ENCODE data around the gene C1orf167.

Gene C1orf167

GRCh38 chr1:11761988-11762406, at the start of gene C1orf167:
C1orf167 (plus strand) TSS chr1:11762193; CDS start chr1:11764401, 2,208 bp downstream.
- DNase-seq (ENCODE audit: low read depth) = no peak

- no peak for DNase-seq (ENCODE audit: low read depth)
Measured at GRCh38 chr1:11712285-11712684, 49.7 kb upstream of the C1orf167 start.

GRCh38 chr1:11713095-11713494, 48.9 kb upstream of the C1orf167 start:
- no peak for DNase-seq (ENCODE audit: low read depth)

GRCh38 chr1:11714831-11715575, 47.0 kb upstream of the C1orf167 start:
- no peak for DNase-seq (ENCODE audit: low read depth)

- DNase-seq (ENCODE audit: low read depth) = peak; percentile 78
Measured at GRCh38 chr1:11719313-11720032, 42.5 kb upstream of the C1orf167 start.

GRCh38 chr1:11720033-11720376, 42.0 kb upstream of the C1orf167 start:
- DNase-seq (ENCODE audit: low read depth) = no peak

GRCh38 chr1:11720525-11720924, 41.5 kb upstream of the C1orf167 start:
- no peak for DNase-seq (ENCODE audit: low read depth)

- DNase-seq (ENCODE audit: low read depth) = no peak
Measured at GRCh38 chr1:11721311-11721710, 40.7 kb upstream of the C1orf167 start.

- no peak for DNase-seq (ENCODE audit: low read depth)
Measured at GRCh38 chr1:11722538-11722937, 39.5 kb upstream of the C1orf167 start.

- DNase-seq (ENCODE audit: low read depth) = no peak
Measured at GRCh38 chr1:11725616-11726015, 36.4 kb upstream of the C1orf167 start.

- no peak for DNase-seq (ENCODE audit: low read depth)
Measured at GRCh38 chr1:11727119-11727518, 34.9 kb upstream of the C1orf167 start.

- no peak for DNase-seq (ENCODE audit: low read depth)
Measured at GRCh38 chr1:11728126-11728806, 33.7 kb upstream of the C1orf167 start.

- no peak for DNase-seq (ENCODE audit: low read depth)
Measured at GRCh38 chr1:11729155-11729497, 32.9 kb upstream of the C1orf167 start.

GRCh38 chr1:11729498-11730428, 32.2 kb upstream of the C1orf167 start:
- DNase-seq (ENCODE audit: low read depth) = no peak

GRCh38 chr1:11730429-11730891, 31.5 kb upstream of the C1orf167 start:
- no peak for DNase-seq (ENCODE audit: low read depth)

GRCh38 chr1:11731691-11732283, 30.2 kb upstream of the C1orf167 start:
- DNase-seq (ENCODE audit: low read depth) = no peak

GRCh38 chr1:11733306-11733705, 28.7 kb upstream of the C1orf167 start:
- DNase-seq (ENCODE audit: low read depth) = no peak

- no peak for DNase-seq (ENCODE audit: low read depth)
Measured at GRCh38 chr1:11735531-11735853, 26.5 kb upstream of the C1orf167 start.

- peak; percentile 74 for DNase-seq (ENCODE audit: low read depth)
Measured at GRCh38 chr1:11735854-11736745, 25.9 kb upstream of the C1orf167 start, which contains the start of gene AGTRAP. AGTRAP (plus strand) TSS chr1:11736136; CDS start chr1:11736209, 73 bp downstream.
